GM12878 (cell line): ENCODE measurements around the gene TXNDC8. TPM values are rescaled to one million over a fixed set of nuclear protein-coding genes. Genes with fewer than 3 reads are reported as not detected.

Experiments used
- ATAC-seq: fragments of 200-7000 bp; cut with Tn5 transposase; 3 replicates; pipeline ENCODE4 v1.9.1; 2020; ENCODE audit warnings: mild to moderate bottlenecking, moderate library complexity
- BruUV-seq: library from RNA; stranded (reverse); fragments of 400-500 nt; replicated peaks from 2 replicates; lab custom pipeline; 2021; lab: Mats Ljungman, UMichigan
- CTCF ChIA-PET: fragments of 300-600 bp; sonication (Branson Sonifier 250); formaldehyde crosslinking; extraction: SDS; loops from one replicate; lab custom pipeline; 2021; ENCODE audit warnings: inconsistent platforms; lab: Yijun Ruan, JAX
- POLR2A ChIA-PET: fragments of 350-600 bp; formaldehyde crosslinking; extraction: SDS; loops from one replicate; lab custom pipeline; 2021; ENCODE audit warnings: inconsistent platforms; lab: Charles Lee
- RAD21 ChIA-PET: fragments of 300-600 bp; sonication (Branson Sonifier 250); formaldehyde crosslinking; loops from one replicate; lab custom pipeline; 2023; ENCODE audit warnings: antibody characterized with exemption; ENCODE audit not compliant: unreplicated experiment; lab: Charles Lee
- SMC1A ChIA-PET: fragments of 300-600 bp; sonication (Branson Sonifier 250); formaldehyde crosslinking; loops from one replicate; lab custom pipeline; 2023; ENCODE audit not compliant: unreplicated experiment, uncharacterized antibody; lab: Charles Lee
- DNase-seq: peaks from one replicate; pipeline ENCODE4 v3.0.0-alpha.2; 2011; ENCODE audit warnings: low read depth, low spot score
- FAIRE-seq: peaks from 3 replicates; lab custom pipeline; 2011; peaks lifted over from hg19 to GRCh38; lab: Jason Lieb, UNC
- H2AFZ ChIP-seq: 2 replicates; pipeline ENCODE4 v1.6.0; 2011; ENCODE audit warnings: low read depth, low read length, control low read depth; ENCODE audit not compliant: control insufficient read depth
- H3K27ac ChIP-seq: 2 replicates; pipeline ENCODE4 v1.5.1; 2011; ENCODE audit warnings: control low read depth; ENCODE audit not compliant: control insufficient read depth, insufficient read depth
- H3K27me3 ChIP-seq, 2 experiments: replicated peaks in 1 of 2; 2 replicates each; pipeline versions ENCODE4 v1.6.0 to v1.6.1; 2011; ENCODE audit warnings: low read length in 1 of 2; ENCODE audit not compliant: control insufficient read depth in 2 of 2, insufficient read depth in 2 of 2
- H3K36me3 ChIP-seq, 2 experiments: 2 replicates each; pipeline ENCODE4 v1.5.1; 2011; ENCODE audit warnings: low read length in 1 of 2; ENCODE audit not compliant: control insufficient read depth in 2 of 2, insufficient read depth in 2 of 2
- H3K4me1 ChIP-seq: 2 replicates; pipeline ENCODE4 v1.6.1; 2011; ENCODE audit warnings: mild to moderate bottlenecking, low read length, moderate library complexity, mixed read lengths; ENCODE audit not compliant: control insufficient read depth, insufficient read depth
- H3K4me2 ChIP-seq: 2 replicates; pipeline ENCODE4 v1.6.0; 2011; ENCODE audit warnings: control low read depth; ENCODE audit not compliant: control insufficient read depth, insufficient read depth
- H3K4me3 ChIP-seq: fragments of 200-600 bp; sonication (generic); 2 replicates; pipeline ENCODE4 v1.5.1; 2016
- H3K79me2 ChIP-seq: 2 replicates; pipeline ENCODE4 v1.6.0; 2011; ENCODE audit warnings: low read length; ENCODE audit not compliant: control insufficient read depth, insufficient read depth
- H3K9ac ChIP-seq: 2 replicates; pipeline ENCODE4 v1.8.0; 2011; ENCODE audit warnings: low read length, control low read depth, mixed read lengths; ENCODE audit not compliant: control insufficient read depth, insufficient read depth
- H3K9me3 ChIP-seq: replicated peaks from 3 replicates; pipeline ENCODE4 v1.5.1; 2011; ENCODE audit warnings: mild to moderate bottlenecking, low read length; ENCODE audit not compliant: control insufficient read depth, insufficient read depth
- H4K20me1 ChIP-seq: 2 replicates; pipeline ENCODE4 v1.6.0; 2011; ENCODE audit not compliant: control insufficient read depth, insufficient read depth
- BCL3 ChIP-seq: IDR thresholded peaks from 2 replicates; pipeline ENCODE4 v1.6.1; 2011; ENCODE audit warnings: borderline replicate concordance, low read depth, mild to moderate bottlenecking, moderate library complexity, low read length; ENCODE audit not compliant: insufficient read depth, poor library complexity, severe bottlenecking
- BRCA1 ChIP-seq: IDR thresholded peaks from 2 replicates; pipeline ENCODE4 v1.6.1; 2011; ENCODE audit warnings: low read depth, low read length, improper control_type of control experiment
- FOXM1 ChIP-seq: IDR thresholded peaks from 2 replicates; pipeline ENCODE4 v1.6.1; 2012; ENCODE audit warnings: low read depth, mild to moderate bottlenecking, inconsistent platforms, low read length, moderate library complexity
- IKZF1 ChIP-seq: fragments of 450-650 bp; conservative IDR thresholded peaks from 2 replicates; pipeline ENCODE4 v1.6.1; 2017; ENCODE audit warnings: antibody characterized with exemption, mild to moderate bottlenecking
- LARP7 ChIP-seq: fragments of 450-650 bp; IDR thresholded peaks from 2 replicates; pipeline ENCODE4 v1.6.1; 2017; ENCODE audit warnings: mild to moderate bottlenecking
- MTA3 ChIP-seq: IDR thresholded peaks from 2 replicates; pipeline ENCODE4 v1.6.1; 2012; ENCODE audit warnings: low read length, inconsistent platforms, borderline replicate concordance
- RELA ChIP-seq: fragments of 450-650 bp; IDR thresholded peaks from 2 replicates; pipeline ENCODE4 v1.8.0; 2014; ENCODE audit warnings: borderline replicate concordance; ENCODE audit not compliant: partially characterized antibody
- RFX5 ChIP-seq: IDR thresholded peaks from 2 replicates; pipeline ENCODE4 v1.6.1; 2011; ENCODE audit warnings: low read depth, low read length, improper control_type of control experiment
- YBX1 ChIP-seq: fragments of 450-650 bp; IDR thresholded peaks from 2 replicates; pipeline ENCODE4 v1.6.1; 2016; ENCODE audit warnings: antibody characterized with exemption
- WGBS: methylation state at CpG from one replicate; pipeline ENCODE4 v1.1.6; 2016; ENCODE audit warnings: low lambda C conversion rate; ENCODE audit not compliant: insufficient replicate concordance, insufficient coverage; ENCODE audit errors: missing lambda C conversion rate; 5-methylcytosine and 5-hydroxymethylcytosine counted together
- in situ Hi-C: fragments of 300-500 bp; cut with MboI; formaldehyde crosslinking; loops from 9 replicates; pipeline ENCODE4 v1.14.3; 2018; ENCODE audit warnings: mixed read lengths
- intact Hi-C: fragments of 100-400 bp; cut with micrococcal nuclease; formaldehyde crosslinking; loops from one replicate; pipeline ENCODE4 v1.14.2; 2022; ENCODE audit not compliant: unreplicated experiment
- polyA plus RNA-seq, 11 experiments: library from polyadenylated mRNA; depleted of rRNA in 4 of 11; unstranded in 6 of 11; stranded (reverse) in 5 of 11; fragments of >200 nt; fragmentation: Nextera tagmentation in 4 of 11; fragmentation: Illumina TruSeq in 1 of 11; extraction: Ambion mirVana in 4 of 11; extraction: Trizol in 1 of 11; gene quantifications; 1 replicate in 1 of 11; 2 replicates in 10 of 11; pipeline versions ENCODE4 v1.2.1 to v1.2.3, GENCODE V29; 2011 to 2016; ENCODE audit warnings: inconsistent platforms in 2 of 11, missing spikeins in 2 of 11, low read depth in 1 of 11
- total RNA-seq, 4 experiments: library from RNA; depleted of rRNA in 3 of 4; stranded (reverse); fragments of >200 nt in 3 of 4; fragmentation: Illumina TruSeq in 1 of 4; extraction: Trizol in 1 of 4; gene quantifications; 2 replicates each; pipeline versions ENCODE4 v1.2.1 to v1.2.3, GENCODE V29; 2013 to 2021

The TXNDC8 gene
- total and polyA plus RNA-seq, 10 of the 15 experiments (the other 5 are each of a cell fraction or from before 2014, with no cell fraction given): not detected

GRCh38 chr9:110357505-110357904 is 19.8 kb upstream of the TXNDC8 start:
- TF ChIP-seq MTA3 (no peak), LARP7 (no peak), YBX1 (no peak), RELA (no peak), RFX5 (no peak), IKZF1 (no peak), FOXM1 (no peak), BCL3 (no peak), BRCA1 (no peak)
- TF ChIP-seq, all 136 proteins: peak for 0
- ChIA-PET RAD21 (interaction anchor here (0.7 kb wide), 1 partner anchor 119 kb away, joined by 4 read pairs; no protein-coding TSS in a partner anchor), POLR2A (no interaction called here), CTCF (no interaction called here), SMC1A (no interaction called here)
- H4K20me1 ChIP-seq: no peaks in the 10 kb centered on the region
- FAIRE-seq (no peak), ATAC-seq (no peak), DNase-seq (no peak)
- no peak overlapping the region for H3K4me2 ChIP-seq
- no peak overlapping the region for H3K27ac ChIP-seq
- H3K4me1 ChIP-seq: no peaks in the 10 kb centered on the region
- in situ Hi-C loops: no loop called here
- intact Hi-C loops: no loop called here
- H3K36me3 ChIP-seq: no peaks in the 10 kb centered on the region
- no peaks in the 10 kb centered on the region for H3K79me2 ChIP-seq
- no peak overlapping the region for H2AFZ ChIP-seq
- no TSS peak for BruUV-seq
- 53% methylated on average over 2 of the region's 2 CpGs for WGBS
- no peaks in the 10 kb centered on the region for H3K27me3 ChIP-seq
- H3K4me3 ChIP-seq: no peak overlapping the region
- H3K9ac ChIP-seq: no peak overlapping the region
- H3K9me3 ChIP-seq: no peaks in the 10 kb centered on the region
